GM12865 (cell line): ENCODE measurements around the gene SPC25.

Experiments
- DNase-seq: peaks from one replicate; pipeline ENCODE4 v3.0.0; 2010; ENCODE audit warnings: low read depth
- H3K4me3 ChIP-seq: 2 replicates; pipeline ENCODE4 v1.5.1; 2011; ENCODE audit warnings: mild to moderate bottlenecking, low read depth, low read length, control low read depth
- TF ChIP-seq, protein P1 (sequence below): IDR thresholded peaks from 2 replicates; pipeline ENCODE4 v1.5.1; 2011; ENCODE audit warnings: low read length, control low read depth, low read depth, inconsistent platforms; ENCODE audit not compliant: insufficient read depth; ENCODE audit errors: missing control alignments

SPC25 gene

DNA sequence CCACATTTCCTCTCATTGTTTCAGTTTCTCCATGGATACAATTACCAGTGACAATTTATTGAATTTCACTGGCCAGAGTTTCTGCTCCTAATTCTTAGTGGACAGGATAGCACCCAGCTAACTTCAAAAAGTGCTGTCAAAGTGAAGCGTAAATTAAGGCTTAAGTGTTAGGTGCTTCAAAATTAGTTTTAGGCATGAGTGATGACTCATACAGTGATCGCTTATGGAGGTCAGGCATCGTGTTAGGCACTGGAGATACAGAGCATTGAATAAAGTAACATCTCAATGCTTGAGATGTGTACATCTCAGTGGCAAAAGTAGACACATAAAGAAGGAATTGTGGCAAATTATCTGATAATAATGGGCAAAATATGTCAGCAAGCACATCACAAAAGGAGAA lies 47.0 kb downstream of the SPC25 start:
- H3K4me3 ChIP-seq = no peak overlapping the region
- DNase-seq = no peak
- TF ChIP-seq, protein P1, sequence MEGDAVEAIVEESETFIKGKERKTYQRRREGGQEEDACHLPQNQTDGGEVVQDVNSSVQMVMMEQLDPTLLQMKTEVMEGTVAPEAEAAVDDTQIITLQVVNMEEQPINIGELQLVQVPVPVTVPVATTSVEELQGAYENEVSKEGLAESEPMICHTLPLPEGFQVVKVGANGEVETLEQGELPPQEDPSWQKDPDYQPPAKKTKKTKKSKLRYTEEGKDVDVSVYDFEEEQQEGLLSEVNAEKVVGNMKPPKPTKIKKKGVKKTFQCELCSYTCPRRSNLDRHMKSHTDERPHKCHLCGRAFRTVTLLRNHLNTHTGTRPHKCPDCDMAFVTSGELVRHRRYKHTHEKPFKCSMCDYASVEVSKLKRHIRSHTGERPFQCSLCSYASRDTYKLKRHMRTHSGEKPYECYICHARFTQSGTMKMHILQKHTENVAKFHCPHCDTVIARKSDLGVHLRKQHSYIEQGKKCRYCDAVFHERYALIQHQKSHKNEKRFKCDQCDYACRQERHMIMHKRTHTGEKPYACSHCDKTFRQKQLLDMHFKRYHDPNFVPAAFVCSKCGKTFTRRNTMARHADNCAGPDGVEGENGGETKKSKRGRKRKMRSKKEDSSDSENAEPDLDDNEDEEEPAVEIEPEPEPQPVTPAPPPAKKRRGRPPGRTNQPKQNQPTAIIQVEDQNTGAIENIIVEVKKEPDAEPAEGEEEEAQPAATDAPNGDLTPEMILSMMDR = no peak

DNA sequence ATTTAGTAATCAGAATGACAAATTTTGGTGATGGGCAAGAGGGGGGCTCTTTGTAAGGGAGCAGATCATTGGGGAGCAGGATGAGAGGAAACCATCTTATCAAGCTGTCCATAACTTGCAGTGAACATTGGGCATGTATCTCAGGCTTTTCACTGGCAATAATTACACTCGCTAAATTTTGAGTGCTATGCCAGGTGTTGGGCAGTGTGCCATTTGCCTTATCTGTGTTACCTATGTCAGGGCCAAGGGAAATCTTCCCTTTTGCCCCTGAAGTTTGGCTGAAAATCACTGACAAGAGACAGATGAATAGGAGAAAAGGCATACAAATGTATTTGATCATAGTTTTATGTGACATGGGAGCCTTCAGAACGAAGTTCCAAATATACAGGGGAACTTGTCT lies 48.8 kb downstream of the SPC25 start:
- DNase-seq = no peak
- H3K4me3 ChIP-seq = no peak overlapping the region
- TF ChIP-seq, protein P1 = no peak

DNA sequence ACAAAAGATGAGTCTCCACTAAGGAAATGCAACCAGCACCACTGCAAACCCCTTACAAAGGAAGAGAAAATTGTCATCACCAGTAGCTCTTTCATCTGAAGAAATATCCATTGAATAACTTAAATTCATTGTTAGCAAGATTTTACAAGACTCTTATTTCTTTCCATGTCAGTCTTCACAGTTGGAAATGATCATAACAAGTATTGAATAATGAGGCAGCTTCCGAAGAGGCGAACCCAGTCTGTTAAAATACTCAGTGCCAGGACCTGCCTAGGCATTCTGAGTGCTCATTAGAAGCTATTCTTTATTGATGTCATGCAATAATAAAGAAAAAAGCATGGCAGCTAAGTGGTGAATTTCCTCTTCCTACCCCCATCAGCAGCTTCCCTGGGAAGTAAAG lies 54.3 kb downstream of the SPC25 start:
- TF ChIP-seq, protein P1 = no peak
- DNase-seq = no peak
- H3K4me3 ChIP-seq = no peak overlapping the region

DNA sequence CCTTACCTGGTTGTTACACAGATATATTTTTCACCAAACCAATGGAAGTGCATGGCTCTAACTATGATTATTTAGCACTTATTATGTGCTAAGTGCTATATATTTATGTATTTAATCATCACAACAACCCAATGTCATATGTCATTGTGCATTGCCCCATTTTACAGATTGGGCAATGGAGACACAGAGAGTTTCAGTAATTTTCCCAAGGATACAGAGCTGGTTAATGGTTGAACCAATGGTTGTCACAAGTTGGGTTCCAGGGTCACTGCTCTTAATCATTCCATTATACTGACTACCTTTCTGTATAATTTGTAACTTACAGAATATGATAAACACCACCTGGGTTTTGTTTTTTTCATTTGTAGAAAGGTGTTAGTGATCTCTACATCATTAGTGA lies 58.6 kb downstream of the SPC25 start:
- TF ChIP-seq, protein P1 = no peak

DNA sequence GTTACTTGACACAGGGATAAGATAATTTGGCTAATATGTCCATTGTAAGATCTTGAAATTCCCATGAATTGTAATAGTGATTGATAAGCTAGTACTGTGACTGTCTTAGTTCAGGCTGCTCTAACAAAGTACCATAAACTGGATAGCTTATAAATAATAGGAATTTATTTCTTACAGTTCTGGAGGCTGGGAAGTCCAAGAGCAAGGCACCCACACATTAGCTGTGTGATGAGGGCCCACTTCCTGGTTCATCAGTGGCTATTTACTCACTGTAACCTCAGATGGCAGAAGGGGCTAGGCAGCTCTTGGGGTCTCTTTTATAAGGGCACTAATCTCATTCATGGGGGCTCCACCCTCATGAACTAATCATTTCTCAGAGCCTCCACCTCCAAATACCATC lies 59.3 kb downstream of the SPC25 start:
- no peak overlapping the region for H3K4me3 ChIP-seq
- TF ChIP-seq, protein P1 = no peak
- DNase-seq = no peak

More for the DNA sequence above, 58.6 kb downstream of the SPC25 start:
- no peak overlapping the region for H3K4me3 ChIP-seq
- no peak for DNase-seq

DNA sequence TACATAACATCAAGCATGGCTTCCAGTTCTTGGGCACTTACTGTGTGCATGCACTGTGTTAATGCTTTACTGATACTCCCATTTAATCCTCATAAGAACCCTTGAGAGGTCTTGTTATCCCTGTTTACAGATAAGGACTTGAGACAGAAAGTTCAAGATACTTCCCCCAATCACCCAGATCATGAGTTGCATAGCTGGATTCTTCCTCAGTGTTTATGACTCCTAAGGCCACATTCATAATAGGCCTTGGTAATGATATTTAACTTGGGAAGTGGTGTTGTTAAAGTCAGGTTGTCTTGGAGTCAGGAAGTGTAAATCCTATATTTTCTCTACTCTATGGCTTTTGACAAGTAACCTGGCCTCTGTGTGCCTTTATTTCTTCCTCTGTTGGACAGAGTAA lies 65.1 kb downstream of the SPC25 start:
- no peak overlapping the region for H3K4me3 ChIP-seq
- no peak for DNase-seq
- TF ChIP-seq, protein P1 = no peak

DNA sequence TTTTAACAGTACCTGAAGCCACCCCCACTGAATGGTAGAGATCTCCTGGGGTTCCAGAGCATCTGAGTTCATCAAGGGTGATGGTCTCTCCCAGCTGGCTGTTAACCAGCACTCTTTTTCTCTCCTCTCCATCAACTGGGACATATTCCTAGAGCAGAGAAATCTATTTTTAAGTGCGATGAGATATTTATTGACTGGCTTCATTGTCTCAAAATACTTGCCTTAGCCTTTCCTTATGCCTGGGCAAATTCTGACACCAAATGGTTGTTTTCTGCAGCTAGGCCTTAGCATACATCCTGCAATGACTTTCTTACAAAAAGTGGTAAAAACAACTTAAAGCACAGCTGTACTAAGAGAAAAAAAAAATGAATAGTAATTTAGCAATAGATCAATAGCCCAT lies 68.2 kb downstream of the SPC25 start:
- no peak for DNase-seq
- TF ChIP-seq, protein P1 = no peak
- no peak overlapping the region for H3K4me3 ChIP-seq
